HG03520 (cell line): ENCODE data around the gene MORC2.

ENCODE experiments used
- ATAC-seq: cut with Tn5 transposase; IDR thresholded peaks from one replicate; pipeline ENCODE4 v1.9.1; 2021; ENCODE audit warnings: mild to moderate bottlenecking, moderate library complexity; ENCODE audit not compliant: unreplicated experiment

MORC2 gene

GRCh38 chr22:30875481-30876215 lies 92.9 kb downstream of the MORC2 start:
- no peak for ATAC-seq
